OCI-LY7 (cell line): ENCODE results near the gene SMPDL3A. TPM values are rescaled to one million over a fixed set of nuclear protein-coding genes. Genes with fewer than 3 reads are reported as not detected.

Experiments used
- BruUV-seq: library from RNA; stranded (reverse); fragments of 400-500 nt; replicated peaks from 2 replicates; lab custom pipeline; 2021; lab: Mats Ljungman, UMichigan
- CTCF ChIA-PET: fragments of 300-600 bp; sonication (Branson Sonifier 250); formaldehyde crosslinking; loops from one replicate; lab custom pipeline; 2022; ENCODE audit warnings: antibody characterized with exemption; ENCODE audit not compliant: unreplicated experiment; lab: Charles Lee
- POLR2A ChIA-PET: fragments of 300-600 bp; sonication (Branson Sonifier 250); formaldehyde crosslinking; loops from one replicate; lab custom pipeline; 2022; ENCODE audit warnings: antibody characterized with exemption; lab: Charles Lee
- DNase-seq: peaks from one replicate; pipeline ENCODE4 v3.0.0-alpha.2; 2015; ENCODE audit warnings: low spot score
- H2AFZ ChIP-seq: fragments of 200-600 bp; sonication (generic), shearing (Covaris generic); 2 replicates; pipeline ENCODE4 v1.6.1; 2014; ENCODE audit warnings: mild to moderate bottlenecking, antibody characterized with exemption, low read length, moderate library complexity
- H3K27ac ChIP-seq: fragments of 200-600 bp; sonication (generic); 2 replicates; pipeline ENCODE4 v1.5.1; 2014; ENCODE audit warnings: mixed run types, low read depth, mild to moderate bottlenecking, moderate library complexity, low read length, inconsistent platforms; ENCODE audit not compliant: poor library complexity, severe bottlenecking
- H3K36me3 ChIP-seq: fragments of 200-600 bp; sonication (generic); 2 replicates; pipeline ENCODE4 v1.6.1; 2014; ENCODE audit warnings: mild to moderate bottlenecking, antibody characterized with exemption, low read length, moderate library complexity, mixed read lengths; ENCODE audit not compliant: insufficient read depth
- H3K4me1 ChIP-seq: fragments of 200-600 bp; sonication (generic); 2 replicates; pipeline ENCODE4 v1.5.1; 2014; ENCODE audit warnings: mild to moderate bottlenecking, low read length; ENCODE audit not compliant: insufficient read depth, poor library complexity, severe bottlenecking
- H3K4me2 ChIP-seq: fragments of 200-600 bp; sonication (generic); 2 replicates; pipeline ENCODE4 v1.6.1; 2014; ENCODE audit warnings: mild to moderate bottlenecking, low read length
- H3K4me3 ChIP-seq: fragments of 200-600 bp; sonication (generic); 2 replicates; pipeline ENCODE4 v1.5.1; 2014; ENCODE audit warnings: mild to moderate bottlenecking, low read depth, low read length; ENCODE audit not compliant: poor library complexity, severe bottlenecking
- H3K79me2 ChIP-seq: fragments of 200-600 bp; sonication (generic); 2 replicates; pipeline ENCODE4 v1.6.1; 2016; ENCODE audit warnings: low read depth, mild to moderate bottlenecking, low read length, moderate library complexity, mixed read lengths; ENCODE audit not compliant: insufficient read depth
- H3K9me2 ChIP-seq: fragments of 200-600 bp; sonication (generic); 2 replicates; pipeline ENCODE4 v1.6.1; 2016; ENCODE audit warnings: mild to moderate bottlenecking, low read length, mixed read lengths; ENCODE audit not compliant: insufficient read depth
- H3K9me3 ChIP-seq: fragments of 200-600 bp; sonication (generic); 2 replicates; pipeline ENCODE4 v1.6.1; 2014; ENCODE audit warnings: mild to moderate bottlenecking, mixed run types, low read length, mixed read lengths
- H4K20me1 ChIP-seq: fragments of 200-600 bp; sonication (generic); 2 replicates; pipeline ENCODE4 v1.6.1; 2014; ENCODE audit warnings: mild to moderate bottlenecking, antibody characterized with exemption, low read length, moderate library complexity, mixed read lengths; ENCODE audit not compliant: insufficient read depth
- EZH2phosphoT487 ChIP-seq: fragments of 200-600 bp; sonication (generic); IDR thresholded peaks from 2 replicates; pipeline ENCODE4 v1.6.1; 2018; ENCODE audit warnings: low read depth, borderline replicate concordance, mild to moderate bottlenecking, mixed run types, antibody characterized with exemption, low read length, moderate library complexity, mixed read lengths
- intact Hi-C: fragments of 100-400 bp; cut with micrococcal nuclease; formaldehyde crosslinking; loops from one replicate; pipeline ENCODE4 v1.10.0; 2022; ENCODE audit not compliant: unreplicated experiment
- total RNA-seq, 2 experiments: library from RNA; depleted of rRNA in 1 of 2; stranded (reverse); fragments of >200 nt in 1 of 2; shearing (Covaris generic) in 1 of 2; gene quantifications; 2 replicates each; pipeline ENCODE4 v1.2.3, GENCODE V29; 2014 to 2022
- TF ChIP-seq, protein P1 (sequence below): fragments of 200-600 bp; sonication (generic); conservative IDR thresholded peaks from 2 replicates; pipeline ENCODE4 v1.5.1; 2014; ENCODE audit warnings: mild to moderate bottlenecking, antibody characterized with exemption, low read length, moderate library complexity, mixed read lengths

Gene SMPDL3A
- total RNA-seq, 2 experiments from 2014 or later, result not detected

DNA sequence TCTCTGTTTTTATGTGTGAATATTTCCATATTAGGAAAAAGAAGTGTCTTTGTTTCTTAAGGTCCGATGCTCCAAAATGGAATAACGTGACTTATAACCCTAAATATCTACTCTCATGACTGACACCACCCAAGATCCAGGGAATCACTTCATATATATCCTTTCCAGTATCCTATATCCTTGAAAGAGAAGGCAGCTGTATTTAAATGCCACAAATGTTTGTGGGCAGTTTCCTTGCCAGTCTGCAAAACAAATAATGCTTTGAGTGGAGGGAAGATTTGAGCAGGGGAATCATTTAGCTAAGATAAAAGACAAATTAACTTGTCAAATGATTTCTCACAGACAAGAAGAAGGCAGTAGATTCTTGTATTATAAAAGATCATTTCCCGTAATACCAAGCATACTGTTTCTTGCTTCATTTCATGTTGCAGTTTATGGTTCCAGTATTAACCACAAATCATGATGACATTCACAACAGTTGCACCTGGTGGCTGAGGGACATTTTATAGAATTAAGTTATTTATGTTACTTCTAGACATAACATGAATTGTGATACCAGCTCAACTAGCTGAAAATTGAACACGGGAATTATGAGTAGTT lies 39.5 kb upstream of the SMPDL3A start:
- BruUV-seq, result no TSS peak
- H3K4me1 ChIP-seq, result no peaks in the 10 kb centered on the region
- DNase-seq, result no peak
- H3K36me3 ChIP-seq, result no peaks in the 10 kb centered on the region
- CTCF ChIA-PET, result no interaction called here
- H3K79me2 ChIP-seq, result no peaks in the 10 kb centered on the region
- H3K9me2 ChIP-seq, result no peaks in the 10 kb centered on the region
- no peak overlapping the region for H3K4me3 ChIP-seq
- H3K9me3 ChIP-seq, result no peaks in the 10 kb centered on the region
- no peak overlapping the region for H3K4me2 ChIP-seq
- H3K27ac ChIP-seq, result no peak overlapping the region
- intact Hi-C loops, result no loop called here
- POLR2A ChIA-PET, result interaction anchor here (0.6 kb wide), 1 partner anchor 460 kb away, joined by 4 read pairs; no protein-coding TSS in a partner anchor
- TF ChIP-seq, protein P1, sequence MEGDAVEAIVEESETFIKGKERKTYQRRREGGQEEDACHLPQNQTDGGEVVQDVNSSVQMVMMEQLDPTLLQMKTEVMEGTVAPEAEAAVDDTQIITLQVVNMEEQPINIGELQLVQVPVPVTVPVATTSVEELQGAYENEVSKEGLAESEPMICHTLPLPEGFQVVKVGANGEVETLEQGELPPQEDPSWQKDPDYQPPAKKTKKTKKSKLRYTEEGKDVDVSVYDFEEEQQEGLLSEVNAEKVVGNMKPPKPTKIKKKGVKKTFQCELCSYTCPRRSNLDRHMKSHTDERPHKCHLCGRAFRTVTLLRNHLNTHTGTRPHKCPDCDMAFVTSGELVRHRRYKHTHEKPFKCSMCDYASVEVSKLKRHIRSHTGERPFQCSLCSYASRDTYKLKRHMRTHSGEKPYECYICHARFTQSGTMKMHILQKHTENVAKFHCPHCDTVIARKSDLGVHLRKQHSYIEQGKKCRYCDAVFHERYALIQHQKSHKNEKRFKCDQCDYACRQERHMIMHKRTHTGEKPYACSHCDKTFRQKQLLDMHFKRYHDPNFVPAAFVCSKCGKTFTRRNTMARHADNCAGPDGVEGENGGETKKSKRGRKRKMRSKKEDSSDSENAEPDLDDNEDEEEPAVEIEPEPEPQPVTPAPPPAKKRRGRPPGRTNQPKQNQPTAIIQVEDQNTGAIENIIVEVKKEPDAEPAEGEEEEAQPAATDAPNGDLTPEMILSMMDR, result no peak
- no peak for TF ChIP-seq EZH2phosphoT487
- no peak overlapping the region for H2AFZ ChIP-seq
- no peaks in the 10 kb centered on the region for H4K20me1 ChIP-seq

- POLR2A ChIA-PET, result no interaction called here
- Histone ChIP-seq H2AFZ (no peak overlapping the region), H3K4me3 (no peak overlapping the region), H3K36me3 (no peaks in the 10 kb centered on the region), H3K4me2 (no peak overlapping the region), H3K79me2 (no peaks in the 10 kb centered on the region), H3K9me3 (no peaks in the 10 kb centered on the region), H4K20me1 (no peaks in the 10 kb centered on the region), H3K4me1 (no peaks in the 10 kb centered on the region), H3K27ac (no peak overlapping the region), H3K9me2 (no peaks in the 10 kb centered on the region)
- TF ChIP-seq, protein P1, result no peak
- no peak for DNase-seq
- BruUV-seq, result no TSS peak
- intact Hi-C loops, result no loop called here
- CTCF ChIA-PET, result no interaction called here
Observed at GRCh38 chr6:122751326-122751725, 37.7 kb upstream of the SMPDL3A start.

DNA sequence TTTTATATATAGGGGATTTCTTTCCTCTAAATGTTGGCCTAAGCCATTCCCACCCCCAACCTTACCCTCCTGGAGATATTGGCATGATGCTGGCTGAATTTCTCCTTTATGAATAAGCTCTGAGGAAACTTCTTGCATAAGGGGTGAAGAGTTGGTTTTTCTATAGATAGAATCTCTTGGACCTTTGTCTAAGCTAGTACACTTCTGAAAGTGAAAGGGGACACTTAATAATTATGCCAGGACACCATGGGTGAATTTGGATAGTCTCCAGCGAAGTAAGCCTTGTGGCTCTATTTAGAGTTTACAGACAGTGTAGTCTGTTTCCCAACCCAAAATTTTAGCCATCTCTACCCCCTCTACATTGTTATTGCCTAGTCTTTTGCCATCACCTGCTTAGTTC lies 36.6 kb upstream of the SMPDL3A start:
- no TSS peak for BruUV-seq
- Histone ChIP-seq H3K27ac (no peak overlapping the region), H3K79me2 (no peaks in the 10 kb centered on the region), H2AFZ (no peak overlapping the region), H3K9me2 (no peaks in the 10 kb centered on the region), H3K4me2 (no peak overlapping the region), H4K20me1 (no peaks in the 10 kb centered on the region), H3K36me3 (no peaks in the 10 kb centered on the region), H3K9me3 (no peaks in the 10 kb centered on the region), H3K4me3 (no peak overlapping the region), H3K4me1 (no peaks in the 10 kb centered on the region)
- no peak for DNase-seq
- CTCF ChIA-PET, result no interaction called here
- TF ChIP-seq, protein P1, result no peak
- TF ChIP-seq EZH2phosphoT487, result no peak
- POLR2A ChIA-PET, result no interaction called here
- intact Hi-C loops, result no loop called here
